NB4 (cell line): ENCODE measurements around the gene PRL.

ENCODE experiments used
- DNase-seq: peaks from one replicate; pipeline ENCODE4 v3.0.0; 2010; ENCODE audit warnings: low read depth
- H3K4me3 ChIP-seq: one replicate; pipeline ENCODE4 v1.5.1; 2011; ENCODE audit warnings: mild to moderate bottlenecking, low read depth, low read length, moderate library complexity
- MAX ChIP-seq: IDR thresholded peaks from 2 replicates; pipeline ENCODE4 v1.6.1; 2011; ENCODE audit warnings: low read depth, low read length
- MYC ChIP-seq: IDR thresholded peaks from 2 replicates; pipeline ENCODE4 v1.6.1; 2011; ENCODE audit warnings: low read depth, low read length
- POLR2A ChIP-seq: IDR thresholded peaks from 2 replicates; pipeline ENCODE4 v1.6.1; 2011; ENCODE audit warnings: mild to moderate bottlenecking; ENCODE audit not compliant: insufficient read length; ENCODE audit errors: extremely low read depth
- TF ChIP-seq, protein P1 (sequence below): IDR thresholded peaks from one replicate; pipeline ENCODE4 v1.5.1; 2012; ENCODE audit warnings: low read depth, low read length

PRL gene

GRCh38 chr6:22295145-22295544 lies 1.7 kb downstream of the PRL start:
- TF ChIP-seq MYC (no peak), MAX (no peak), POLR2A (no peak)
- TF ChIP-seq, protein P1, sequence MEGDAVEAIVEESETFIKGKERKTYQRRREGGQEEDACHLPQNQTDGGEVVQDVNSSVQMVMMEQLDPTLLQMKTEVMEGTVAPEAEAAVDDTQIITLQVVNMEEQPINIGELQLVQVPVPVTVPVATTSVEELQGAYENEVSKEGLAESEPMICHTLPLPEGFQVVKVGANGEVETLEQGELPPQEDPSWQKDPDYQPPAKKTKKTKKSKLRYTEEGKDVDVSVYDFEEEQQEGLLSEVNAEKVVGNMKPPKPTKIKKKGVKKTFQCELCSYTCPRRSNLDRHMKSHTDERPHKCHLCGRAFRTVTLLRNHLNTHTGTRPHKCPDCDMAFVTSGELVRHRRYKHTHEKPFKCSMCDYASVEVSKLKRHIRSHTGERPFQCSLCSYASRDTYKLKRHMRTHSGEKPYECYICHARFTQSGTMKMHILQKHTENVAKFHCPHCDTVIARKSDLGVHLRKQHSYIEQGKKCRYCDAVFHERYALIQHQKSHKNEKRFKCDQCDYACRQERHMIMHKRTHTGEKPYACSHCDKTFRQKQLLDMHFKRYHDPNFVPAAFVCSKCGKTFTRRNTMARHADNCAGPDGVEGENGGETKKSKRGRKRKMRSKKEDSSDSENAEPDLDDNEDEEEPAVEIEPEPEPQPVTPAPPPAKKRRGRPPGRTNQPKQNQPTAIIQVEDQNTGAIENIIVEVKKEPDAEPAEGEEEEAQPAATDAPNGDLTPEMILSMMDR = no peak
- H3K4me3 ChIP-seq = no peak overlapping the region
- DNase-seq = no peak

- TF ChIP-seq MYC = no peak
- no peak for TF ChIP-seq POLR2A
- TF ChIP-seq, protein P1 = no peak
- TF ChIP-seq MAX = no peak
- no peak for DNase-seq
- no peak overlapping the region for H3K4me3 ChIP-seq
Observed at GRCh38 chr6:22294301-22294700, 2.5 kb downstream of the PRL start.

- TF ChIP-seq MAX = no peak
- TF ChIP-seq POLR2A = no peak
- no peak for TF ChIP-seq MYC
- TF ChIP-seq, protein P1 = no peak
- no peak for DNase-seq
- no peak overlapping the region for H3K4me3 ChIP-seq
Observed at GRCh38 chr6:22290045-22290444, 6.8 kb downstream of the PRL start.

GRCh38 chr6:22288721-22289120 lies 8.1 kb downstream of the PRL start:
- TF ChIP-seq MAX (no peak), POLR2A (no peak), MYC (no peak)
- TF ChIP-seq, protein P1 = no peak
- H3K4me3 ChIP-seq = no peak overlapping the region
- DNase-seq = no peak

GRCh38 chr6:22284666-22285065 lies 12.2 kb downstream of the PRL start:
- no peak for TF ChIP-seq POLR2A
- no peak for TF ChIP-seq MAX
- TF ChIP-seq, protein P1 = no peak
- no peak for TF ChIP-seq MYC
- no peak for DNase-seq
- H3K4me3 ChIP-seq = no peak overlapping the region

- TF ChIP-seq, protein P1 = no peak
- TF ChIP-seq POLR2A (no peak), MAX (no peak), MYC (no peak)
- no peak overlapping the region for H3K4me3 ChIP-seq
- no peak for DNase-seq
Observed at GRCh38 chr6:22281341-22282085, 15.3 kb downstream of the PRL start.
